Panc1 (cell line): Measurements from ENCODE around the gene ERICH6B. TPM values are rescaled to one million over a fixed set of nuclear protein-coding genes. Genes with fewer than 3 reads are reported as not detected.

Experiments used
- ATAC-seq: fragments of 200-7000 bp; cut with Tn5 transposase; 2 replicates; pipeline ENCODE4 v1.9.1; 2020; ENCODE audit warnings: mild to moderate bottlenecking, moderate library complexity
- BruUV-seq: library from RNA; stranded (reverse); fragments of 400-500 nt; replicated peaks from 2 replicates; lab custom pipeline; 2021; lab: Mats Ljungman, UMichigan
- CTCF ChIA-PET: fragments of 300-600 bp; sonication (Branson Sonifier 250); formaldehyde crosslinking; loops from one replicate; lab custom pipeline; 2022; ENCODE audit warnings: antibody characterized with exemption; lab: Charles Lee
- POLR2A ChIA-PET: fragments of 300-600 bp; sonication (Branson Sonifier 250); formaldehyde crosslinking; loops from one replicate; lab custom pipeline; 2022; ENCODE audit warnings: antibody characterized with exemption; lab: Charles Lee
- DNase-seq: peaks from one replicate; pipeline ENCODE4 v3.0.0-alpha.2; 2010; ENCODE audit warnings: low read depth, low spot score
- H3K27ac ChIP-seq: 2 replicates; pipeline ENCODE4 v1.5.1; 2011; ENCODE audit warnings: mild to moderate bottlenecking, low read length, inconsistent platforms
- H3K27me3 ChIP-seq: fragments of 200-500 bp; sonication (Bioruptor generic); 2 replicates; pipeline ENCODE4 v1.6.0; 2014; ENCODE audit warnings: low read length, inconsistent platforms; ENCODE audit not compliant: control insufficient read depth, insufficient read depth
- H3K36me3 ChIP-seq: fragments of 200-500 bp; sonication (Bioruptor generic); 2 replicates; pipeline ENCODE4 v1.5.1; 2014; ENCODE audit warnings: inconsistent platforms, mild to moderate bottlenecking, low read length, moderate library complexity; ENCODE audit not compliant: control insufficient read depth, insufficient read depth
- H3K4me1 ChIP-seq: 2 replicates; pipeline ENCODE4 v1.5.1; 2011; ENCODE audit warnings: inconsistent platforms, mild to moderate bottlenecking, low read length, moderate library complexity; ENCODE audit not compliant: control insufficient read depth, insufficient read depth
- H3K4me3 ChIP-seq, 2 experiments: 2 replicates each; pipeline ENCODE4 v1.5.1; 2011 to 2012; ENCODE audit warnings: low read depth in 2 of 2, low read length in 2 of 2, mild to moderate bottlenecking in 2 of 2, inconsistent platforms in 1 of 2, moderate library complexity in 1 of 2
- H3K9me3 ChIP-seq: fragments of 200-500 bp; sonication (Bioruptor generic); 2 replicates; pipeline ENCODE4 v1.5.1; 2014; ENCODE audit warnings: low read depth, mild to moderate bottlenecking, inconsistent platforms, low read length, moderate library complexity; ENCODE audit not compliant: control insufficient read depth, insufficient read depth
- CTCF ChIP-seq: fragments of 450-650 bp; IDR thresholded peaks from 2 replicates; pipeline ENCODE4 v1.5.1; 2017; ENCODE audit warnings: mild to moderate bottlenecking
- POLR2AphosphoS5 ChIP-seq: IDR thresholded peaks from 2 replicates; pipeline ENCODE4 v1.6.1; 2012; ENCODE audit warnings: mild to moderate bottlenecking, low read depth, low read length, moderate library complexity
- SIN3A ChIP-seq: IDR thresholded peaks from 2 replicates; pipeline ENCODE4 v1.6.1; 2012; ENCODE audit warnings: low read depth, mild to moderate bottlenecking, low read length, moderate library complexity, borderline replicate concordance; ENCODE audit not compliant: insufficient read depth
- TCF7L2 ChIP-seq: IDR thresholded peaks from 2 replicates; pipeline ENCODE4 v1.6.1; 2011; ENCODE audit warnings: mild to moderate bottlenecking, low read depth, low read length, inconsistent platforms
- in situ Hi-C: cut with HindIII; loops from 2 replicates; pipeline ENCODE4 v1.10.0; 2016; ENCODE audit warnings: low sequenced_read_pairs, low pct_unique_long_range_greater_than_20kb
- intact Hi-C: fragments of 100-400 bp; cut with micrococcal nuclease; formaldehyde crosslinking; loops from one replicate; pipeline ENCODE4 v1.10.0; 2022; ENCODE audit not compliant: unreplicated experiment
- total RNA-seq: library from RNA; stranded (reverse); gene quantifications from one replicate; pipeline ENCODE4 v1.2.1, GENCODE V29; 2021; ENCODE audit not compliant: unreplicated experiment
- TF ChIP-seq, protein P1 (sequence below), 2 experiments: IDR thresholded peaks; 2 replicates each; pipeline ENCODE4 v1.6.1; 2011 to 2012; ENCODE audit warnings: low read depth in 2 of 2, control low read depth in 1 of 2, low read length in 1 of 2, mild to moderate bottlenecking in 1 of 2, moderate library complexity in 1 of 2; ENCODE audit not compliant: insufficient read depth in 1 of 2

The ERICH6B gene
- total RNA-seq, 1 experiment from 2014 or later: not detected

GRCh38 chr13:45519493-45519892 is 96.0 kb downstream of the ERICH6B start:
- DNase-seq: no peak
- peaks cover 25% of the 10 kb centered on the region for H3K36me3 ChIP-seq
- H3K4me3 ChIP-seq: no peak overlapping the region
- H3K9me3 ChIP-seq: no peaks in the 10 kb centered on the region
- POLR2A ChIA-PET: no interaction called here
- intact Hi-C loops (no loop called here), in situ Hi-C loops (no loop called here)
- H3K27ac ChIP-seq: no peak overlapping the region
- CTCF ChIA-PET: no interaction called here
- ATAC-seq: no peak
- H3K4me1 ChIP-seq: no peaks in the 10 kb centered on the region
- BruUV-seq: no TSS peak
- TF ChIP-seq, protein P1, sequence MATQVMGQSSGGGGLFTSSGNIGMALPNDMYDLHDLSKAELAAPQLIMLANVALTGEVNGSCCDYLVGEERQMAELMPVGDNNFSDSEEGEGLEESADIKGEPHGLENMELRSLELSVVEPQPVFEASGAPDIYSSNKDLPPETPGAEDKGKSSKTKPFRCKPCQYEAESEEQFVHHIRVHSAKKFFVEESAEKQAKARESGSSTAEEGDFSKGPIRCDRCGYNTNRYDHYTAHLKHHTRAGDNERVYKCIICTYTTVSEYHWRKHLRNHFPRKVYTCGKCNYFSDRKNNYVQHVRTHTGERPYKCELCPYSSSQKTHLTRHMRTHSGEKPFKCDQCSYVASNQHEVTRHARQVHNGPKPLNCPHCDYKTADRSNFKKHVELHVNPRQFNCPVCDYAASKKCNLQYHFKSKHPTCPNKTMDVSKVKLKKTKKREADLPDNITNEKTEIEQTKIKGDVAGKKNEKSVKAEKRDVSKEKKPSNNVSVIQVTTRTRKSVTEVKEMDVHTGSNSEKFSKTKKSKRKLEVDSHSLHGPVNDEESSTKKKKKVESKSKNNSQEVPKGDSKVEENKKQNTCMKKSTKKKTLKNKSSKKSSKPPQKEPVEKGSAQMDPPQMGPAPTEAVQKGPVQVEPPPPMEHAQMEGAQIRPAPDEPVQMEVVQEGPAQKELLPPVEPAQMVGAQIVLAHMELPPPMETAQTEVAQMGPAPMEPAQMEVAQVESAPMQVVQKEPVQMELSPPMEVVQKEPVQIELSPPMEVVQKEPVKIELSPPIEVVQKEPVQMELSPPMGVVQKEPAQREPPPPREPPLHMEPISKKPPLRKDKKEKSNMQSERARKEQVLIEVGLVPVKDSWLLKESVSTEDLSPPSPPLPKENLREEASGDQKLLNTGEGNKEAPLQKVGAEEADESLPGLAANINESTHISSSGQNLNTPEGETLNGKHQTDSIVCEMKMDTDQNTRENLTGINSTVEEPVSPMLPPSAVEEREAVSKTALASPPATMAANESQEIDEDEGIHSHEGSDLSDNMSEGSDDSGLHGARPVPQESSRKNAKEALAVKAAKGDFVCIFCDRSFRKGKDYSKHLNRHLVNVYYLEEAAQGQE (IDR thresholded peaks at IDR 0.05; ENCODE audit: insufficient read depth in 1 of 2, low read depth in 2 of 2, low read length in 1 of 2): no peak
- no peak for TF ChIP-seq POLR2AphosphoS5
- no peak for TF ChIP-seq CTCF
- no peak for TF ChIP-seq SIN3A
- TF ChIP-seq TCF7L2: no peak
- H3K27me3 ChIP-seq: no peaks in the 10 kb centered on the region

- Histone ChIP-seq H3K27me3 (no peaks in the 10 kb centered on the region), H3K36me3 (peaks cover 25% of the 10 kb centered on the region), H3K4me3 (no peak overlapping the region), H3K9me3 (no peaks in the 10 kb centered on the region), H3K27ac (no peak overlapping the region), H3K4me1 (no peaks in the 10 kb centered on the region)
- ChIA-PET CTCF (no interaction called here), POLR2A (no interaction called here)
- ATAC-seq (no peak), DNase-seq (no peak)
- intact Hi-C loops: no loop called here
- in situ Hi-C loops: no loop called here
- TF ChIP-seq CTCF (no peak), TCF7L2 (no peak), POLR2AphosphoS5 (no peak), SIN3A (no peak)
- TF ChIP-seq, protein P1 (IDR thresholded peaks at IDR 0.05; ENCODE audit: insufficient read depth in 1 of 2, low read depth in 2 of 2, low read length in 1 of 2): no peak
- no TSS peak for BruUV-seq
These were observed 96.9 kb downstream of the ERICH6B start for GRCh38 chr13:45518525-45519245.
